ENCODE data around the gene NTM.

DNA sequence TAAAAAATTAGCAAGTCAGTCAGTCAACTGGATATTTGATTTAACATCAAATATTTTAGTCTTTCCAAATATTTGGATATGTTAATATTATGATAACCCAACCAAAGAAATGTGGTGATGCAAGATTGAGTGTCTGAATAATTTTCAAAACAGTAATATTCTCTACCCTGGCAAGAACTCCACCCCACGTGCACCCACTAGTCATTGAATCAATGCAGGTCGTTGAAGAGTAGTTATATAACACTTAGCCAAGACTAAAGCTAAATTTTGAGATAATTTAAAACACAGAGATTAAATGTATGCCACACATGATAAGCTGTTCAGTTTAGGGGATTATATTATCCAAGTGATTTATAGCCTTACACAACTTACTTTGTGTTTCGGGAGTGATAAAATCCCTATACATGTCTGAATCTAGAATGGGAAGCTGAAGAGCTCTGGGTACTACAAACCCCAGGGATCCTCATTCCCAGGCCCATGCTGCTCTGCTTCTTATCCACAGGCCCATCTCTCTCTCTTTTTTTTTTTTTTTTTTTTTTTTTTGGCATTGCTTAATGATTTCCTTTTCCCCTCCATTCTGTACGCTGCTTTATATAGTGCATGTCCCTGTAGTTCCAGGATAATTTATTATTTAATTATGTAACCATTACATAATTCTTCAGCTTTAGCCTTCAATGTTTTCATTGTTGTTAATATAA is 392.9 kb downstream of the NTM start:
- TF ChIP-seq, protein P1, sequence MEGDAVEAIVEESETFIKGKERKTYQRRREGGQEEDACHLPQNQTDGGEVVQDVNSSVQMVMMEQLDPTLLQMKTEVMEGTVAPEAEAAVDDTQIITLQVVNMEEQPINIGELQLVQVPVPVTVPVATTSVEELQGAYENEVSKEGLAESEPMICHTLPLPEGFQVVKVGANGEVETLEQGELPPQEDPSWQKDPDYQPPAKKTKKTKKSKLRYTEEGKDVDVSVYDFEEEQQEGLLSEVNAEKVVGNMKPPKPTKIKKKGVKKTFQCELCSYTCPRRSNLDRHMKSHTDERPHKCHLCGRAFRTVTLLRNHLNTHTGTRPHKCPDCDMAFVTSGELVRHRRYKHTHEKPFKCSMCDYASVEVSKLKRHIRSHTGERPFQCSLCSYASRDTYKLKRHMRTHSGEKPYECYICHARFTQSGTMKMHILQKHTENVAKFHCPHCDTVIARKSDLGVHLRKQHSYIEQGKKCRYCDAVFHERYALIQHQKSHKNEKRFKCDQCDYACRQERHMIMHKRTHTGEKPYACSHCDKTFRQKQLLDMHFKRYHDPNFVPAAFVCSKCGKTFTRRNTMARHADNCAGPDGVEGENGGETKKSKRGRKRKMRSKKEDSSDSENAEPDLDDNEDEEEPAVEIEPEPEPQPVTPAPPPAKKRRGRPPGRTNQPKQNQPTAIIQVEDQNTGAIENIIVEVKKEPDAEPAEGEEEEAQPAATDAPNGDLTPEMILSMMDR (IDR thresholded peaks at IDR 0.05 in 8 of 11, conservative IDR thresholded peaks at IDR 0.05 in 3 of 11): no peak
- TF ChIP-seq POLR2A (IDR thresholded peaks at IDR 0.05): no peak

Measured in spleen (tissue), 7 donors.